Keratinocyte (primary cell): Measurements from ENCODE around the gene ARHGAP20. TPM values are rescaled to one million over a fixed set of nuclear protein-coding genes. Genes with fewer than 3 reads are reported as not detected.
A peak's percentile ranks its signal among the peaks of the same experiment; 100 is the strongest.

ENCODE experiments used
- DNase-seq: peaks from one replicate; pipeline ENCODE4 v3.0.0-alpha.2; 2011; ENCODE audit warnings: low read depth, missing footprints, low spot score
- FAIRE-seq: peaks from 2 replicates; lab custom pipeline; 2011; peaks lifted over from hg19 to GRCh38; lab: Jason Lieb, UNC
- H2AFZ ChIP-seq: 2 replicates; pipeline ENCODE4 v1.6.0; 2012; ENCODE audit warnings: low read length, control low read depth, inconsistent platforms; ENCODE audit not compliant: control insufficient read depth
- H3K27ac ChIP-seq: 2 replicates; pipeline ENCODE4 v1.5.1; 2011; ENCODE audit warnings: low read length; ENCODE audit not compliant: control insufficient read depth, insufficient read depth
- H3K27me3 ChIP-seq: 3 replicates; pipeline ENCODE4 v1.6.0; 2011; ENCODE audit warnings: low read length; ENCODE audit not compliant: control insufficient read depth, insufficient read depth; ENCODE audit errors: extremely low read depth
- H3K36me3 ChIP-seq, 2 experiments: 2 replicates in 1 of 2; 3 replicates in 1 of 2; pipeline ENCODE4 v1.5.1; 2011; ENCODE audit warnings: low read length in 2 of 2, mild to moderate bottlenecking in 1 of 2; ENCODE audit not compliant: control insufficient read depth in 2 of 2, insufficient read depth in 2 of 2; ENCODE audit errors: extremely low read depth in 1 of 2
- H3K4me1 ChIP-seq: 3 replicates; pipeline ENCODE4 v1.5.1; 2011; ENCODE audit warnings: low read length; ENCODE audit not compliant: control insufficient read depth, insufficient read depth; ENCODE audit errors: extremely low read depth
- H3K4me2 ChIP-seq: 3 replicates; pipeline ENCODE4 v1.6.0; 2011; ENCODE audit warnings: low read depth, low read length; ENCODE audit not compliant: control insufficient read depth, insufficient read depth; ENCODE audit errors: extremely low read depth
- H3K4me3 ChIP-seq, 3 experiments: fragments of 200-600 bp in 1 of 3; sonication (generic) in 1 of 3; 2 replicates in 2 of 3; 3 replicates in 1 of 3; pipeline ENCODE4 v1.5.1; 2011 to 2016; ENCODE audit warnings: low read length in 3 of 3, mild to moderate bottlenecking in 3 of 3, control low read depth in 2 of 3, inconsistent platforms in 1 of 3, low read depth in 1 of 3, mixed read lengths in 1 of 3, mixed run types in 1 of 3, moderate library complexity in 1 of 3; ENCODE audit not compliant: control insufficient read depth in 2 of 3, insufficient read depth in 2 of 3; ENCODE audit errors: extremely low read depth in 1 of 3
- H3K79me2 ChIP-seq: 2 replicates; pipeline ENCODE4 v1.6.0; 2012; ENCODE audit warnings: low read length; ENCODE audit not compliant: control insufficient read depth, insufficient read depth
- H3K9ac ChIP-seq: 3 replicates; pipeline ENCODE4 v1.6.0; 2011; ENCODE audit warnings: low read length; ENCODE audit not compliant: control insufficient read depth, insufficient read depth; ENCODE audit errors: extremely low read depth
- H3K9me1 ChIP-seq: 3 replicates; pipeline ENCODE4 v1.6.0; 2011; ENCODE audit warnings: low read length; ENCODE audit not compliant: control insufficient read depth, insufficient read depth; ENCODE audit errors: extremely low read depth
- H3K9me3 ChIP-seq: 2 replicates; pipeline ENCODE4 v1.5.1; 2012; ENCODE audit warnings: low read depth, low read length; ENCODE audit not compliant: control insufficient read depth
- H4K20me1 ChIP-seq: 3 replicates; pipeline ENCODE4 v1.6.0; 2011; ENCODE audit warnings: low read length; ENCODE audit not compliant: control insufficient read depth, insufficient read depth; ENCODE audit errors: extremely low read depth
- EZH2 ChIP-seq: IDR thresholded peaks from one replicate; pipeline ENCODE4 v1.6.1; 2012; ENCODE audit warnings: inconsistent platforms, mild to moderate bottlenecking, low read length, moderate library complexity
- dilution Hi-C: fragments of 300-500 bp; cut with MboI; formaldehyde crosslinking; loops from one replicate; pipeline ENCODE4 v1.7.0; 2020; ENCODE audit warnings: low sequenced_read_pairs; ENCODE audit not compliant: extremely low pct_ligation_motif_present
- polyA plus RNA-seq, 5 experiments: library from polyadenylated mRNA; depleted of rRNA in 3 of 5; stranded (reverse) in 3 of 5; stranded (forward) in 1 of 5; unstranded in 1 of 5; fragments of >200 nt; gene quantifications; 1 replicate in 1 of 5; 2 replicates in 3 of 5; 3 replicates in 1 of 5; pipeline versions ENCODE4 v1.2.1 to v1.2.3, GENCODE V29; 2011 to 2012; ENCODE audit warnings: missing spikeins in 2 of 5, low read depth in 1 of 5, low replicate concordance in 1 of 5
- TF ChIP-seq, protein P1 (sequence below), 3 experiments: IDR thresholded peaks in 1 of 3; conservative IDR thresholded peaks in 1 of 3; optimal IDR thresholded peaks in 1 of 3; 2 replicates in 2 of 3; 3 replicates in 1 of 3; pipeline versions ENCODE3 to v1.5.1; 2011; ENCODE audit warnings: low read length in 3 of 3, mild to moderate bottlenecking in 3 of 3, moderate library complexity in 2 of 3, control low read depth in 1 of 3, inconsistent platforms in 1 of 3; ENCODE audit not compliant: insufficient read depth in 2 of 3; ENCODE audit errors: extremely low read depth in 1 of 3

The ARHGAP20 gene
- polyA plus RNA-seq, 1 donor (not counting 4 experiments of a cell fraction or from before 2014, with no cell fraction given), result not detected

GRCh38 chr11:110712659-110713448 is 617 bp upstream of the ARHGAP20 start:
- peaks cover 4% of the 10 kb centered on the region for H3K4me1 ChIP-seq
- H3K9me1 ChIP-seq, result no peaks in the 10 kb centered on the region
- no peak for DNase-seq
- H2AFZ ChIP-seq, result no peak overlapping the region
- H3K27ac ChIP-seq, result no peak overlapping the region
- H3K9me3 ChIP-seq, result no peaks in the 10 kb centered on the region
- peak overlapping the region in 2 of 3 experiments; percentile 8 to 31 for H3K4me3 ChIP-seq
- no peaks in the 10 kb centered on the region for H4K20me1 ChIP-seq
- no peaks in the 10 kb centered on the region for H3K79me2 ChIP-seq
- H3K9ac ChIP-seq, result no peak overlapping the region
- dilution Hi-C loops, result no loop called here
- H3K27me3 ChIP-seq, result peaks cover 34% of the 10 kb centered on the region
- TF ChIP-seq, protein P1, sequence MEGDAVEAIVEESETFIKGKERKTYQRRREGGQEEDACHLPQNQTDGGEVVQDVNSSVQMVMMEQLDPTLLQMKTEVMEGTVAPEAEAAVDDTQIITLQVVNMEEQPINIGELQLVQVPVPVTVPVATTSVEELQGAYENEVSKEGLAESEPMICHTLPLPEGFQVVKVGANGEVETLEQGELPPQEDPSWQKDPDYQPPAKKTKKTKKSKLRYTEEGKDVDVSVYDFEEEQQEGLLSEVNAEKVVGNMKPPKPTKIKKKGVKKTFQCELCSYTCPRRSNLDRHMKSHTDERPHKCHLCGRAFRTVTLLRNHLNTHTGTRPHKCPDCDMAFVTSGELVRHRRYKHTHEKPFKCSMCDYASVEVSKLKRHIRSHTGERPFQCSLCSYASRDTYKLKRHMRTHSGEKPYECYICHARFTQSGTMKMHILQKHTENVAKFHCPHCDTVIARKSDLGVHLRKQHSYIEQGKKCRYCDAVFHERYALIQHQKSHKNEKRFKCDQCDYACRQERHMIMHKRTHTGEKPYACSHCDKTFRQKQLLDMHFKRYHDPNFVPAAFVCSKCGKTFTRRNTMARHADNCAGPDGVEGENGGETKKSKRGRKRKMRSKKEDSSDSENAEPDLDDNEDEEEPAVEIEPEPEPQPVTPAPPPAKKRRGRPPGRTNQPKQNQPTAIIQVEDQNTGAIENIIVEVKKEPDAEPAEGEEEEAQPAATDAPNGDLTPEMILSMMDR (optimal IDR thresholded peaks at IDR 0.05 in 1 of 3, IDR thresholded peaks at IDR 0.05 in 1 of 3, conservative IDR thresholded peaks at IDR 0.05 in 1 of 3; ENCODE audit: extremely low read depth in 1 of 3, insufficient read depth in 2 of 3, low read length in 3 of 3), result peak in 1 of 3 experiments; percentile 63
- TF ChIP-seq EZH2, result peak; percentile 81
- H3K4me2 ChIP-seq, result peak overlapping the region; percentile 52
- no peak for FAIRE-seq
- H3K36me3 ChIP-seq, result no peaks in the 10 kb centered on the region

DNA sequence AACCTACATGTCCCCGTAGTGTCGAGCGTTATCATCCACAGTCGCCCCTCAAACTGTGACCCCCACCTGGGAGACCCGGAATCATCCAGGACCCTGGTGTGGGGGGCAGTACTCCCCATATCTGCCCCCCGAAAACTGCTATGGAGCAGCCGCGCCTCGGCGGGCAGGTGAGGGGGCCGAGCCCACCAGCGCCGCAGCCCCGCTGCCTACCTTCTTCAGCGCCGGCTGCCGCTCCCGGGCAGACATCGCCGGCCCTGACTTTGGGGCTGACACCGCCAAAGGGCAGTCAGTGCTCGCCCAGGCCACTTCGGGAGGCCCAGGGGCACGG is 825 bp downstream of the ARHGAP20 start:
- Histone ChIP-seq H3K4me1 (peaks cover 4% of the 10 kb centered on the region), H4K20me1 (no peaks in the 10 kb centered on the region), H2AFZ (peak overlapping the region; percentile 55), H3K9me3 (no peaks in the 10 kb centered on the region), H3K27ac (no peak overlapping the region), H3K27me3 (peaks cover 34% of the 10 kb centered on the region), H3K4me3 (peak overlapping the region in 2 of 3 experiments; percentile 42 to 56), H3K36me3 (no peaks in the 10 kb centered on the region), H3K9ac (no peak overlapping the region), H3K9me1 (no peaks in the 10 kb centered on the region), H3K79me2 (no peaks in the 10 kb centered on the region), H3K4me2 (peak overlapping the region; percentile 67)
- TF ChIP-seq, protein P1 (optimal IDR thresholded peaks at IDR 0.05 in 1 of 3, IDR thresholded peaks at IDR 0.05 in 1 of 3, conservative IDR thresholded peaks at IDR 0.05 in 1 of 3; ENCODE audit: extremely low read depth in 1 of 3, insufficient read depth in 2 of 3, low read length in 3 of 3), result no peak
- TF ChIP-seq EZH2, result no peak
- FAIRE-seq (no peak), DNase-seq (no peak)
- dilution Hi-C loops, result no loop called here
